Endothelial cell of umbilical vein (primary cell): Measurements from ENCODE around the gene OSBPL6.

Experiments
- CTCF ChIP-seq, 2 donors: IDR thresholded peaks; 1 replicate in 1 of 2; 2 replicates in 1 of 2; pipeline ENCODE4 v1.5.1; 2011; ENCODE audit warnings: low read length in 2 of 2, mild to moderate bottlenecking in 2 of 2, moderate library complexity in 2 of 2, control low read depth in 1 of 2, inconsistent platforms in 1 of 2, low read depth in 1 of 2; ENCODE audit not compliant: insufficient read depth in 1 of 2; ENCODE audit errors: extremely low read depth in 1 of 2
- EZH2 ChIP-seq: IDR thresholded peaks from 2 replicates; pipeline ENCODE4 v1.6.1; 2012; ENCODE audit warnings: borderline replicate concordance, low read depth, mild to moderate bottlenecking, moderate library complexity, low read length, inconsistent platforms; ENCODE audit not compliant: severe bottlenecking
- FOS ChIP-seq: IDR thresholded peaks from 2 replicates; pipeline ENCODE4 v1.6.1; 2011; ENCODE audit warnings: mild to moderate bottlenecking, low read length, moderate library complexity, borderline replicate concordance; ENCODE audit not compliant: insufficient read depth
- JUN ChIP-seq: IDR thresholded peaks from 2 replicates; pipeline ENCODE4 v1.6.1; 2011; ENCODE audit warnings: borderline replicate concordance, low read depth; ENCODE audit not compliant: insufficient read length, insufficient read depth
- MAX ChIP-seq: IDR thresholded peaks from 2 replicates; pipeline ENCODE4 v1.6.1; 2011; ENCODE audit not compliant: insufficient read depth, insufficient read length
- MYC ChIP-seq: IDR thresholded peaks from one replicate; pipeline ENCODE4 v1.6.1; 2011; ENCODE audit warnings: mild to moderate bottlenecking, low read depth, low read length
- POLR2A ChIP-seq: IDR thresholded peaks from 2 replicates; pipeline ENCODE4 v1.6.1; 2012; ENCODE audit warnings: low read depth, mild to moderate bottlenecking, control low read depth, low read length
- POLR2AphosphoS5 ChIP-seq: IDR thresholded peaks from 2 replicates; pipeline ENCODE4 v1.6.1; 2012; ENCODE audit warnings: low read depth, mild to moderate bottlenecking, control low read depth, low read length, moderate library complexity; ENCODE audit not compliant: insufficient read depth

- TF ChIP-seq CTCF (IDR thresholded peaks at IDR 0.05; ENCODE audit: extremely low read depth in 1 of 2, insufficient read depth in 1 of 2, low read depth in 1 of 2, low read length in 2 of 2) (no peak), EZH2 (no peak), FOS (no peak), POLR2A (no peak), MAX (no peak), MYC (no peak), POLR2AphosphoS5 (no peak), JUN (no peak)
These were observed 185.1 kb downstream of the OSBPL6 start for GRCh38 chr2:178379162-178380004.
